Subcutaneous adipose tissue (tissue), 4 donors: ENCODE data around the gene SLC4A7. TPM values are rescaled to one million over a fixed set of nuclear protein-coding genes. Genes with fewer than 3 reads are reported as not detected.

Source experiments
- total RNA-seq, 4 donors: library from RNA; depleted of rRNA; stranded (reverse); fragments of >200 nt; gene quantifications; one replicate each; pipeline ENCODE4 v1.1.0, GENCODE V29; 2016
- TF ChIP-seq, protein P1 (sequence below): fragments of 450-650 bp; IDR thresholded peaks from one replicate; pipeline ENCODE4 v1.5.1; 2016; ENCODE audit warnings: low read depth, mild to moderate bottlenecking, control low read depth, antibody characterized with exemption, moderate library complexity

SLC4A7 gene
- total RNA-seq, 4 donors from 2014 or later = 19.4 to 41.8 (median 37.6) TPM

DNA sequence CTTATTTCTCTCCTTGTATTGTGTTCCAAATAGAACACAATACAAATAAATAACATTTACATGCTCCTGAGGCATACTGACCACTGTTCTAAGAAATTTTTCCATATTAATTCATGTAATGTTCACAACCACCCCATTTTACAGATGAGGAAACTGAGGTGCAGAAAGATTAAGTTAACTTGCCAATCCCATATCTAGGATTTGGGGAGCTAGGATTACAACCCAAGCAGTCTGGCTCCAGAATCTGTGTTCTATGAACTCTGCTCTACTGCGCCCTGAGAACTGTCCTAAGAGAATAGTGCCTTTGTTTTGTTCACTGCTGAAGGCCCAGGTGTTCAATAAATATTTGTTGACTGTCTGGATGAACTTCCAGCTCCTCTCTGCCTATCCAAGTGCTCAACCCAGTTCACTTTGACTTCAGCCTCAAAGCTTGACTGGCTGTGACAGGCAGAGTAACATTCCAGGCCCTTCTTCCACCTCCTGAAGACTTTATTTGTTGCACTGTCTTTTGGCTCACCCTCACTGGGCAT is 118.1 kb downstream of the SLC4A7 start:
- TF ChIP-seq, protein P1, sequence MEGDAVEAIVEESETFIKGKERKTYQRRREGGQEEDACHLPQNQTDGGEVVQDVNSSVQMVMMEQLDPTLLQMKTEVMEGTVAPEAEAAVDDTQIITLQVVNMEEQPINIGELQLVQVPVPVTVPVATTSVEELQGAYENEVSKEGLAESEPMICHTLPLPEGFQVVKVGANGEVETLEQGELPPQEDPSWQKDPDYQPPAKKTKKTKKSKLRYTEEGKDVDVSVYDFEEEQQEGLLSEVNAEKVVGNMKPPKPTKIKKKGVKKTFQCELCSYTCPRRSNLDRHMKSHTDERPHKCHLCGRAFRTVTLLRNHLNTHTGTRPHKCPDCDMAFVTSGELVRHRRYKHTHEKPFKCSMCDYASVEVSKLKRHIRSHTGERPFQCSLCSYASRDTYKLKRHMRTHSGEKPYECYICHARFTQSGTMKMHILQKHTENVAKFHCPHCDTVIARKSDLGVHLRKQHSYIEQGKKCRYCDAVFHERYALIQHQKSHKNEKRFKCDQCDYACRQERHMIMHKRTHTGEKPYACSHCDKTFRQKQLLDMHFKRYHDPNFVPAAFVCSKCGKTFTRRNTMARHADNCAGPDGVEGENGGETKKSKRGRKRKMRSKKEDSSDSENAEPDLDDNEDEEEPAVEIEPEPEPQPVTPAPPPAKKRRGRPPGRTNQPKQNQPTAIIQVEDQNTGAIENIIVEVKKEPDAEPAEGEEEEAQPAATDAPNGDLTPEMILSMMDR = no peak

DNA sequence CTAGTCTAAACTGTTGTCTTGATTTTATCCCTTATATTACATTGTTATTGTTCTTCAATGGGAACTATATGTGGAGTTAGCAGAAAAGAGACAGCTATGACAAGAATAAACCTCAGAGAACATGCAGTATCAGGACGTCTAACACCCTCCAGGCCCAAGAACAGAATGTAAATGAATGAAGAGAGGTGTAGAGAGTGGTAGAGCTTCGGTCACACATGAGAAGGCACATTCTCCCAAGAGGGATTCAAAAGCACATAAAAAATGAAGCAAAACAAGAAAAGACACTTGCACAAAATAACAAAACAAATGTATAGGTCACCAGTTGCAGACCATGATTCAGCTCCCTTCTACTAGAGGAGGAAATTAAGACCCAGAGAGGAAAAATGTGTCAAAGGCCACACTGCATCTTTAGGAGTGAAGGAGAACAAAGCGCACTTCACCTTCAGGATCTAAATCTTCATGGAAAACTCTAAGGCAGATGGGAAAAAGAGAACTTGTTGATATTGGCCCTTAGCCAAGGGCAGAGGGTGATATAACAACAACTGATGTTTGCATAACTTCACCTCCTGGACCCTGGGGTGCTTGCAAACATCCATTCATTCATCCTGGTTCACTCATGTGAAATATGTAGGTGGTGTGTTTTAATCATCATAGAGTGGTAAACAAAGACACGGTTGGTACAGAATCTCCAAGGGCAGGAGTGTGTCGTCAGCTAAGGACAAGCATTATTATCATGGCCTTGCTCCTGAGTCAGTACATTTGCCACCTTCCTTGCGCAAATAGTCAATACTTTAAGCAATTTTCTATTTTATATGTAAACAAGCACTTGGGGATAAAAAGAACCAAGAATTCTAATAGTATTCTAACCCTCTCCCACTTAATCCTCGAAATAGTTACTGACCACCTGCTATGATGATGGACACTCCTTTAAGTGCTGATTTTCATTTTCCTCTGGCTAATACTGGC is 123.8 kb downstream of the SLC4A7 start:
- TF ChIP-seq, protein P1 = no peak

DNA sequence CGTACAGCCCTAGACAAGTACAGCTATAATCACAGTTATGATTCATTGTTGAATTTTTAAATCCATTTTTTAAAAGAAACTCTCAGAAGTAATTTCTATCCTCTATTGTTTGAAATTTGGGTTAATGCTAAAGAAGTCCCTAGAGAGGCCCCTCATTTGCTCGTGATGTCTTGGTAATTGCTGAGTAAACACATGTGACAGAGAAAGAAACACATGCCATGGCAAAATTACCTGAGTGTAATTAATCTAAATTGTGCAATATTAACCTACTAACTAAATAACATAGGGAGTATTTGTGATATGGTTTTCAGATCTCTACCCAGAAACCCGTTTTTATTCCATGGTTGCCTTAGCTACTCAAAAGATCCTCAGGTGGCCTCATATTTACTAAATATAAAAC is 125.8 kb downstream of the SLC4A7 start:
- TF ChIP-seq, protein P1 = no peak

DNA sequence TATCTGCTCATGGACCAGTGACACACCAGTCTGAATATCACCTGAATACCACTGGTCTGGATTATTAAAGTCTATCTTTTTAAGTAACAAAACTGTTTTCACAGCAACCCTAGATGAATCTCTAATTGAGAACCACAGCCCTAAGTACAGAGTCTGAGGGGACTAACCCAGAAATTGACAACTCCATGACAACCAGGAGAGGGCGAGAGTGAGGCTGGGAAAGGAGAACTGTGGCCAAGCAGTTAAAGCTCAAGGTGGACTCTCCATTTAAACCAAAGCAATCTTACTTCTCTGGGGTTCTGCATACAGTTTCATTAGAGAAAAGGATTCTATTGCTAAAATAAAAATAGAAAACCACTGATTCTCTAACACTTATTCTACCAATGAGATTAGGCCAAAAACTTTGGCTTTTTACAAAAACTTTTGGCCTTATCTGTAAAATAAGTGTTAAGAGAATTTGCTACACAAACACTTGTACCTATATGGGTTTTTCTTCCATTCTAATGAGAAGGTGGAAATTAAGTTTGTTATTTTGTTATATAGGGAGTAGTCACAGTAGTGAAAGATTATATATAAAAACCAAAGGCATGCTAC is 126.4 kb downstream of the SLC4A7 start:
- TF ChIP-seq, protein P1 = no peak

DNA sequence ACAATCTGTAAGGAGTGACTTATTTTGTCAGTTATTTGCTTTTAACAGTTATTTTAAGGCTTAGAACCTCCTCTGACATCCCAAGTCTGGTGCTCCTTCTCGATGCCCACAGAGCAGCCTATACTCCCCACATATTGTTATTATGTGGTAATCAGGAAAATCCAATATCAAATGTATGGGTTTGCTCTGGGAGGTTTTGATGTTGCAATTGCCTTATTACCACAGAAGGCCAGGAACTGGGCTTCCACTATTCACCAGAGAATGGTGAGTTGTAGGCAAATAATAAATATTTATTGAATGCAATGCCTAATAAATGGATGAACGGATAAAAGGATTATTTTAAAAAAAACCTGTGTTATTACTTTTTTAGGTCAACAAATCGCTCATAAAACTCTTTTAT is 127.2 kb downstream of the SLC4A7 start:
- TF ChIP-seq, protein P1 = no peak

DNA sequence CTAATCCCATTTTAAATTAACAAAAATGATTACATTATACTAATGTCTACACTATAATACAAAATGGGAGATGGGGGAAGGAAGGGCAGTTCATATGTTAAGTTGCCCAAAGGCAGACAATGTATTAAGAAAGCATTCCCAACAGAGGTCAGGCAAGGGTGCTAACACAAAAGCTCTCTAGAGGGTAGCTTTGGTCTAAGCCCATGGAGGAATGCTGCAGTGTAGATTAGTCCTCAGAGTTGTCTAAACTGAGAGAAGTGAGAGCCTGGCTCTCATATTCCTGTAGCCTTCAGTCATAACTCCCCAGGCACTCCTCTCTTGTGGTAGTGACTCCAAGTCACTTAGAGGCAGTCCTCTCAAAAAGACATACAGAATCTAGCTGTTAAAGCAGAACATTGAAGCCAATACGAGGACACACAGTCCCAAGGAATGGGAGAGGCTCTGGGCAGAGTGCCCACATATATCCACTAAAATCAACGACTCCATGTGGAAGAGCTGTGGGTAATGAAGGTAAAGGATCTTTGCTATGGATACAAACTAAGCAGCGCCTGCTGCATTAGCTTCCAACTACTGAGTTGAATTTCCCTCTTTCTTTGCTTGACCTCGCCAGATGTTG is 129.5 kb downstream of the SLC4A7 start:
- TF ChIP-seq, protein P1 = no peak

DNA sequence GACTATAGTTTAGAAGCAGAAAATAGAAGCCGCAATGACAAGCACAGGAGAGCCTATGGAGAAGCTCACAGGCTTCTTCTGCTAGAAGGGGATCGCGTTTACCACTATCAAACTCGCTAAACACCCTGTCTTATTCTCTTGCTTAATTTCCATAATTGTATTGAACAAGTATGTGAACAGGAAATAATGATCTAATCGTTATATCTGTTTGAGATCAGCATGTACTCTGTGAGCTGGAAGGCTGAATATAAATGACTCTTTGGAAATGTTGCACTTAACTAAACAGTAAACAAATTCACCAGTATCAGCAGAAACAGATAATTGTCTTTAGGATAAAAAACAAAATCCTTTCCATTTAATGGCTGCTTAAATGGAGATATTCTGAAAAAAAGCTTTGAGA is 130.0 kb downstream of the SLC4A7 start:
- TF ChIP-seq, protein P1 = no peak
